GM19239 (cell line): ENCODE results near the gene FAM174C.
A peak's percentile ranks its signal among the peaks of the same experiment; 100 is the strongest.

Experiments
- DNase-seq: peaks from one replicate; pipeline ENCODE4 v3.0.0; 2011; ENCODE audit warnings: low spot score; ENCODE audit not compliant: insufficient read length
- FAIRE-seq: peaks from 2 replicates; lab custom pipeline; 2011; peaks lifted over from hg19 to GRCh38; lab: Jason Lieb, UNC

FAM174C gene

DNA sequence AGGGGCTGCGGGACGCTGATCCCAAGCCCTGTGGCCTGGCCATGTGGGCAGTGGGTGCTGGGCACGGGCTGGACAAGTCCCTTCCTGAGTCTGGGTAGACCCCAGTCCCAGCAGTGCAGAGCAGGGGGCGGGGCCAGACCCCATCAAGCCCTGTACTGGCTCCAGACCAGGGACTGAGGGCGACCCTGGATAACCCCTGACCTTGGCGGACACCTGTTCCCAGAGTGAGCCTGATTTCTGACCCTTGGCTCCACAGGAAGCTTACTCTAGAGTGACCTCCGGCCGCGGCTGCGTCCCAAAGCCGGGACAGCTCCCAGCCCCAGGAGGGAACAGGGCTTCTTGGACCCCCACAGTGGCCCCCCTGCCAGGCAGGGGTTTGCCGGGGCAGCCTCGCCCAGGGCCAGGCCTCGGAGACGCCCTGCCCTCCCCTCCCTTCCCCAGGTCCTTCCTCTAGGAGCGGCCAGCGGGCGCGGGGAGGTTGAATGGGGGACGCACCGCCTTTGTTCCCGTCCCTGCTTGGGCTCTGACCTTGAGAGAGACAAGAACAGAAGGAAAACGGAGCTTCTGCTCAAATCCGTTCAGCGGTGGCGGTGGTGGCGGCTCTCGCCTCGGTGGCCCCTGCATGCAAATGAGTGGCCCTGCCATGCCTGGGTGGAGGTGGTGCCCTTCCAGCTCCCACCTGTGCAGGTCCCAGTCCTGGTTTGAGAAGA lies 8.0 kb downstream of the FAM174C start:
- DNase-seq (no peak), FAIRE-seq (no peak)

DNA sequence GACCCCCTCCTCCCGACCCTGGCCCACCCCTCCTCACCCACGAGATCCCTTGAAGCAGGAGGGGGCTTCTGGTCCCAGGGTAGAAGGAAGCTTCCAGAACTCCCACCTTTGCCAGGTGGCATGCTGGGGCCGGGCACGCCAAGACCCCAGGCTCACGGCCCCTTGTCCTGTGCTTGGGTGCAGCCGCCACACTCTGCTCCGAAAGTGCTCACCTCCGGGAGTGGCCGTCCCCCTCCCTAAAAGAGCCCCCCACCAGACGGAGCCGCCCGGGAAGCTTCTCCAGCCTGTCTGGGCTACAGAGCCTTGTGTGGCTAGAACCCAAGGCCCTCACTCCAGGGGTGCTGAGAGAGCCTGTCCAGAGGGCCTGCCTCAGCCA lies 8.6 kb downstream of the FAM174C start:
- no peak for FAIRE-seq
- no peak for DNase-seq

- no peak for DNase-seq
- no peak for FAIRE-seq
Measured at GRCh38 chr19:1284293-1284978, 9.1 kb downstream of the FAM174C start.

- DNase-seq (no peak), FAIRE-seq (no peak)
Measured at GRCh38 chr19:1284979-1285736, 9.8 kb downstream of the FAM174C start.

GRCh38 chr19:1285737-1286360 lies 10.5 kb downstream of the FAM174C start, which contains the start of gene EFNA2:
TSS of gene EFNA2 (plus strand) at chr19:1285873. CDS start at chr19:1286169, 296 bp downstream.
- DNase-seq (no peak), FAIRE-seq (no peak)

DNA sequence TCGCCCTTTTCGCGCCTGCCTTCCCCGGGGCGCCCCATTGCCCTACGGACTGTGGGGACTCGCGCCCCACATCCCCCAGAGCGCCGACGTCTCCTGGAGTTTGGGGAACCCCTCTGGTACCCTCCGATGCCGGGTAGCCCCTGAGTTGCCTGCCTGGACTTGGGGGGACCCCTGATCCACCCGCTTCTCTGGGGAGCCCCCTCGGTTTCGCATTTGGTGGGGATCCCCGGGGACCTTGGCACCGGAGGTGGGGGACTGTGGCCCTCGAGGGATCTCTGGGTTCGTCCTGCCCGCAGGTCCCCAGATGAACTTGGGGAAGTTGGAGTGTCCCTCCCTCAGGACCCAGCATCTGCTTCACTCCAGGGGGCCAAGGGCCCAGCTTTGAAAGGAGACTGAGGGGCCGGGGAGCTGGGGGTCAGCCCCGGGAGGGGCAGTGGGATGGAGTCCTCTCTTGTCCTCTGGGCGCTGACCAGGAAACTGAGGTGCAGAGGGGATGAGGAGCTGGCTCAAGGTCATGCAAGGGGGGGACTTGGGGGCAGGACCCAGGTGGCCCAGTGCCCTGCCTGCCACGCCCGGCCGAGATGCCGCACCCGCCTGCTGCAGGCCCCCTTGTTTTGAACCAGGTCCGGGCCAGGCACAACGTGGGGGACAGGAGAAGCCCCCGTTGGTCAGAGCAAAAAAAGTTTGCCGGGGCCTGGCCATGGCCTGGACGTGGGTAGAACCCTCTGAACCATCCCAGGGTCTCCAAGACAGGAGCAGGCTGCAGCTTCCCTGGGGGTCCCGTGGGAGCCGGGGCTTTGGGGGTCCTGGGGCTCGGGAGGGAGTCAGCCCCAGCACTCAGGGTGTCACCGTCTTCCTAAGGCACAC lies 11.4 kb downstream of the FAM174C start:
- FAIRE-seq (no peak), DNase-seq (no peak)

DNA sequence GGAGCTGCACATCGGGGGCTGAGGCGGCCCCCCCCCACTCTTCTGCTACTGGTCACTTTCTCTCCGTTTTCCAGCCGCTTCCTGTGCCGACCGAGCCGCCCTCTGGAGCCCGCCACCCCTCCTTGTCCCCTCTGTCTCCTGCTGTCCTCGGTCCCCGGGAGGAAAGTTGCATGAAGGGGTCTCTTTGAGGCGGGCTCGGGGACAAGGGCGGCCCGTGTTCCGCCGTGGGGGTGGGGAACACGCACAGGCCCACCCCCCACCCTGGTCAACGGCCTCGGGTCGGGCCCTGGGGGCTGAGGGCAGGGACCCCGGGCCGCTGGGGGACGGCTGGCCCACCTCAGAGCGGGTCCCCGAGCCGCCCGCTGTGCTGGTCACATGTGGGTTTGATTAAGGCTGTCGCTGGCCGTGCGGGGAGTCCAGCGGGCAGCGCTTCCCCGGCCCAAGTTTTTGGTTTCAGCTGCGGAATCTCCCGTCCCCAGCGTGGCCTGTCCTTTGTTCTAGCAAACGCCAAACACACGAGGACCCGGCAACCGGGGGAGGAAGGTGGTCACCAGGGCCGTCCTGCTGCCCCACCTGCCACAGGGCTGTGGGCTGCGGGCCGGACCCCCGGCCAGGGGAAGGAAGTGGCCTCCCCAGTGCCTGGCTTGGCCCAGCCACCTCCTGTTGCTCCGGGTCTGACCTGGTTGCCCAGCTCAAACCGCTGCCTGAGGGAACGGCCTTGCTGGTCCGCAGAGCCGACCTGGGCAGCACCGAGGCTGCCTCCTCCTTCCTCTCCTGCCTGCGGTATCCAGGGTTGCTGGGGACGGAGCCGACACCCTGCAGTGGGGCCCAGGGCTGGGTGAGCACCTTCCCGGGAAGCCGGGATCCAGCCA lies 12.3 kb downstream of the FAM174C start:
- no peak for DNase-seq
- no peak for FAIRE-seq

GRCh38 chr19:1288226-1288612 lies 12.9 kb downstream of the FAM174C start:
- DNase-seq (no peak), FAIRE-seq (no peak)

- DNase-seq (no peak), FAIRE-seq (no peak)
Measured at GRCh38 chr19:1288833-1289685, 13.7 kb downstream of the FAM174C start.

DNA sequence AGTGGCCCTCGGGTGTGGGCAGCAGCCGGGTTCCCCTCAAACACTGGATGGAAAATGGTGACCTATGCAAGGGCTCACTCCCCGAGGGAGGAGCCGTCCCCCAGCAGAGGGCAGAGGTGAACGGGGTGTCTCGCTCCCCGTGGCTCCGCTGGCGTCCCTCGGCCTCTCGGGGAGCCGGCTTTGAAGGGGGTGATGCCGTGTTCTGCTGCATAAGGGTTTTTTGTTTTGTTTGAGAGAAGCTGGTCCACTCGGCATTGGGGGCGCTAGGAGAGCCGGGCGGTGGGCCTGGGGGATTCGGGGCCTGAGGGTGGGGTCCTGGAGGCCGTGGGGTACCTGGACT lies 14.3 kb downstream of the FAM174C start:
- DNase-seq (no peak), FAIRE-seq (no peak)

DNA sequence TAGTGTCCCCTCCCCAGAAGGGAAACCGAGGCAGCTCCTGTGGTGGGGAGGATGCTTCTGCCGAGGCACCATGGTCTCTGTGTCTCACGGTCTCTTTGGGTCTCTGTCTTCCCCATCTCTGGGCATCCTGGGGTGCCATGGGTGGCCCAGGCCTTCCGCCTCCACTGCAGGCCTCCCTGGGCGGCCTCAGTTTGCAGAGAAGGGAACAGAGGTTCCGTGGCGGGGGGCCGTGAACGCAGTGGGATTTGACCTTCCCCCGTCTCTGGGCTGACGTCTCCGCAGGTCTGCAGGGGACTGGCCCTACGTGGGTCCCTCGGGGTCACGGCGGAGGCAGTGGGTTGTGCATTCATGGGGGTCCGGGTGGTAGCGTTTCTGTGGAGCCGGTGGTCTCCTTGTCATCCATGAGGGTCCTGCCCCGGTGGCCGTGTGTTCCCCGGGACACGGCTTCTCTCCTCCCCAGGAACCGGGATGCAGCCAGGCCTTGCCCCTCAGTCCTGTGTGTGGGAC lies 14.9 kb downstream of the FAM174C start:
- FAIRE-seq, result no peak

GRCh38 chr19:1290703-1291651 lies 15.6 kb downstream of the FAM174C start:
- no peak for FAIRE-seq

More for the DNA sequence above, 14.9 kb downstream of the FAM174C start:
- no peak for DNase-seq

DNA sequence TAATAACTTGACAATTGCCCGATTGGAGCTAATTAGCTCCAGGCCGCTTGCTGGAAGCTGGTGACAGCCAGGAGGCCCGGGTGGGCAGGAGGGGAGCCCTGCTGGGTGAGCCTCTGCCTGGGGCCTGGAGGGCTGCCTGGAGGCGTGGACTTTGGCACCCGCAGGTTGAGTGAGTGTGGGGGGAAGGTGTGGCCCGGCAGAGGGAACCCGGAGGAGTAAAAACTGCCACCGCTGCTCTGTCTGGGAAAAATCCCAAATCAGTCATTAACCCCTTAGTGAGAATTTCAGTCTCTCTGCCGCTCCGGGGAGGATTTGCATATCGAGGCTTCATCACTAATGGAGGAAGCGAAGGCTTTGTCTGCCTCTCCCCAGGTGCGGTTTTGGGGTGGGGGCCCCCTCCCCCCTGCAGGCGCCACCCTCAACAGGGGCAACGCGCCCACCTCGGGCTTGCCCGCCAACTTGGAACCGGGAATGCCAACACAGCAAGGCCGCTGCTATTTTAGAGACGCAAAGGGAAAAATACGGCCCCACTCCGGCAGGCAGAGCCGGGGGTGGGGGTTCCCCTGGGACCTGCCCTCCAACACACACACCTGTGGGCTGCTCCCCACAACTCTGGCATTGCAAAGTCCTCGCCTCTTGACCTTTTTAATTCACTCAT lies 16.6 kb downstream of the FAM174C start:
- DNase-seq (peak; percentile 76), FAIRE-seq (peak; percentile 72)

More at GRCh38 chr19:1290703-1291651, 15.6 kb downstream of the FAM174C start:
- no peak for DNase-seq

GRCh38 chr19:1292419-1293151 lies 17.3 kb downstream of the FAM174C start:
- DNase-seq (no peak), FAIRE-seq (no peak)

GRCh38 chr19:1293782-1294604 lies 18.7 kb downstream of the FAM174C start:
- no peak for FAIRE-seq
- DNase-seq, result no peak
